Neural cell (in vitro differentiated cells): ENCODE results near the gene PROX1. TPM values are rescaled to one million over a fixed set of nuclear protein-coding genes. Genes with fewer than 3 reads are reported as not detected.

Source experiments
- H2AFZ ChIP-seq: fragments of 200-600, 300-800 bp; sonication (generic), shearing (Covaris generic); 2 replicates; pipeline ENCODE4 v1.6.0; 2014; ENCODE audit warnings: low read depth, mild to moderate bottlenecking, antibody characterized with exemption, low read length, moderate library complexity
- H3F3A ChIP-seq: fragments of 200-600 bp; shearing (Covaris generic); 2 replicates; pipeline ENCODE4 v1.6.1; 2016; ENCODE audit warnings: mild to moderate bottlenecking, moderate library complexity, mixed read lengths, antibody characterized with exemption, low read length; ENCODE audit not compliant: insufficient read depth, poor library complexity, severe bottlenecking
- H3K27ac ChIP-seq: fragments of 200-600, 300-800 bp; sonication (generic), shearing (Covaris generic); 2 replicates; pipeline ENCODE4 v1.5.1; 2014; ENCODE audit warnings: mild to moderate bottlenecking, low read length, moderate library complexity
- H3K27me3 ChIP-seq: fragments of 300-800, 200-600 bp; sonication (generic), shearing (Covaris generic); 2 replicates; pipeline ENCODE4 v1.6.0; 2014; ENCODE audit warnings: mild to moderate bottlenecking, low read depth, low read length, moderate library complexity; ENCODE audit not compliant: insufficient read depth
- H3K36me3 ChIP-seq: fragments of 300-800, 200-600 bp; sonication (generic), shearing (Covaris generic); 2 replicates; pipeline ENCODE4 v1.5.1; 2014; ENCODE audit warnings: mild to moderate bottlenecking, antibody characterized with exemption, low read length, moderate library complexity; ENCODE audit not compliant: insufficient read depth
- H3K4me2 ChIP-seq: fragments of 300-800, 200-600 bp; sonication (generic), shearing (Covaris generic); 2 replicates; pipeline ENCODE4 v1.6.0; 2014; ENCODE audit warnings: mild to moderate bottlenecking, low read length
- H3K4me3 ChIP-seq: fragments of 300-800, 200-600 bp; sonication (generic), shearing (Covaris generic); 2 replicates; pipeline ENCODE4 v1.5.1; 2014; ENCODE audit warnings: mild to moderate bottlenecking, low read length, moderate library complexity
- H3K79me2 ChIP-seq: fragments of 200-600 bp; shearing (Covaris generic); replicated peaks from 2 replicates; pipeline ENCODE4 v1.6.0; 2014; ENCODE audit warnings: mild to moderate bottlenecking, low read length, moderate library complexity; ENCODE audit not compliant: insufficient read depth
- H3K9ac ChIP-seq: fragments of 300-800, 200-600 bp; sonication (generic), shearing (Covaris generic); 2 replicates; pipeline ENCODE4 v1.6.1; 2016; ENCODE audit warnings: mild to moderate bottlenecking, low read length, mixed read lengths
- H3K9me2 ChIP-seq: fragments of 200-600 bp; shearing (Covaris generic); 2 replicates; pipeline ENCODE4 v1.6.1; 2016; ENCODE audit warnings: mild to moderate bottlenecking, low read length, mixed read lengths; ENCODE audit not compliant: insufficient read depth
- H3K9me3 ChIP-seq: fragments of 200-600, 300-800 bp; sonication (generic), shearing (Covaris generic); 2 replicates; pipeline ENCODE4 v1.6.1; 2016; ENCODE audit warnings: mild to moderate bottlenecking, mixed run types, low read length, moderate library complexity, mixed read lengths
- H4K20me1 ChIP-seq: fragments of 200-600 bp; shearing (Covaris generic); 2 replicates; pipeline ENCODE4 v1.6.1; 2016; ENCODE audit warnings: mild to moderate bottlenecking, mixed run types; ENCODE audit not compliant: insufficient read depth
- EP300 ChIP-seq: fragments of 450-650 bp; conservative IDR thresholded peaks from 2 replicates; pipeline ENCODE4 v1.6.1; 2014; ENCODE audit warnings: antibody characterized with exemption, mild to moderate bottlenecking, moderate library complexity; ENCODE audit not compliant: poor library complexity, severe bottlenecking
- EZH2 ChIP-seq: fragments of 200-600, 300-800 bp; shearing (Covaris generic), sonication (generic); IDR thresholded peaks from 2 replicates; pipeline ENCODE4 v1.6.1; 2014; ENCODE audit warnings: antibody characterized with exemption, low read length, borderline replicate concordance, mild to moderate bottlenecking; ENCODE audit not compliant: insufficient read depth, poor library complexity, severe bottlenecking
- MXI1 ChIP-seq: fragments of 450-650 bp; conservative IDR thresholded peaks from 2 replicates; pipeline ENCODE4 v1.6.1; 2014; ENCODE audit warnings: antibody characterized with exemption, mild to moderate bottlenecking; ENCODE audit not compliant: poor library complexity, severe bottlenecking
- POLR2AphosphoS5 ChIP-seq: IDR thresholded peaks from 2 replicates; pipeline ENCODE4 v1.6.1; 2012
- RAD21 ChIP-seq: fragments of 450-650 bp; conservative IDR thresholded peaks from 2 replicates; pipeline ENCODE4 v1.6.1; 2014; ENCODE audit warnings: antibody characterized with exemption, mild to moderate bottlenecking, moderate library complexity
- SMC3 ChIP-seq: fragments of 450-650 bp; conservative IDR thresholded peaks from 2 replicates; pipeline ENCODE4 v1.6.1; 2014; ENCODE audit warnings: antibody characterized with exemption, mild to moderate bottlenecking, moderate library complexity; ENCODE audit not compliant: poor library complexity
- TAF1 ChIP-seq: IDR thresholded peaks from 2 replicates; pipeline ENCODE4 v1.6.1; 2012; ENCODE audit warnings: low read depth
- polyA plus RNA-seq: library from polyadenylated mRNA; depleted of rRNA; stranded (reverse); fragments of >200 nt; gene quantifications from 2 replicates; pipeline ENCODE4 v1.2.3, GENCODE V29; 2014
- TF ChIP-seq, protein P1 (sequence below): IDR thresholded peaks from 2 replicates; pipeline ENCODE4 v1.6.1; 2012; ENCODE audit warnings: borderline replicate concordance
- TF ChIP-seq, protein P2 (sequence below): fragments of 450-650 bp; IDR thresholded peaks from 2 replicates; pipeline ENCODE4 v1.5.1; 2014; ENCODE audit warnings: antibody characterized with exemption, mild to moderate bottlenecking, moderate library complexity; ENCODE audit not compliant: poor library complexity, severe bottlenecking

PROX1 gene
- polyA plus RNA-seq, 1 donor from 2014 or later: 1.0 TPM

DNA sequence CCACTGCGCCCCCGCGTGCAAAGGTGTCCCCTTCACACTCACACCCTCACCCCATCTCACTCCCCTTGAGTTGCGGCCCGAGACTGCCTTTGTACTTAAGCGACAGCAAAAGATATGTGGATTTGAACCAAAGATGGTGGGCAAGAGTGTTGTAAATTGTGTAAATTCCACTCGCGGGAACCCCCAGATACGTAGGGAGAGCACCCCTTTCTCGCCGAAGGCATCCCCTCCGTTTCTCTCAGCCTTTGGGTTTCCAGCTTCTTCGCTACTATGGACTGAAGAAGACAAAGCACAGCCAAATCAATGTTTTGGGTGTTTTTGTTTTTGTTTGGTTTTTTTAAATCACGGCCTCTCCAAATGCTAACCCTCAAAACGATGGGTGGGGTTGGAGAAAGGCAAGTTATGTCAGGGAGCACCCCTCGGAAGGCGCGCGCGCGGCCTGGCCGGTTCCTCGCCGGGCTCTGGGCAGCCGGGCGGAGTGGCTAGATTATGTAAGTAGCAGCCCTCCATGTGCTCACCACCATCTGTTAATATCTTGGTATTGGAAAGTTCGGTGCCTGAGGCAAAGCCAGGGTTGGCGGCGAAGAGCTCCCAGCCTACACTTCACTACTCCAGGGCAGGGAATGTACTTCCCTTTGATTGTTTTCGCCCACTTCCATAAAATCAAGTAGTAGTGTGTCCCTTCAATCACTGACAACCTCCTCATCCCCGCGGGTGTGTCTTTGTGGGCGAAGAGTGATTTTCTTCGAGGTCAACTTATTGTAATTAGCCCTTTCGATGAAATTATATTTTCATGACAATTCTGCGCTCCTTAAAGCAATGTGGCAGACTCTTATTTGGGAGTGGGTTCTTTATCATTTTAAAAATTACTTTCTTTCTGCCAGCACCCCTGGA, 4.0 kb upstream of the PROX1 start:
- H3F3A ChIP-seq: peaks cover 7% of the 10 kb centered on the region
- TF ChIP-seq POLR2AphosphoS5 (peak; percentile 23), EZH2 (peak; percentile 8), SMC3 (no peak), RAD21 (no peak), EP300 (no peak), TAF1 (no peak), MXI1 (no peak)
- TF ChIP-seq, protein P1, sequence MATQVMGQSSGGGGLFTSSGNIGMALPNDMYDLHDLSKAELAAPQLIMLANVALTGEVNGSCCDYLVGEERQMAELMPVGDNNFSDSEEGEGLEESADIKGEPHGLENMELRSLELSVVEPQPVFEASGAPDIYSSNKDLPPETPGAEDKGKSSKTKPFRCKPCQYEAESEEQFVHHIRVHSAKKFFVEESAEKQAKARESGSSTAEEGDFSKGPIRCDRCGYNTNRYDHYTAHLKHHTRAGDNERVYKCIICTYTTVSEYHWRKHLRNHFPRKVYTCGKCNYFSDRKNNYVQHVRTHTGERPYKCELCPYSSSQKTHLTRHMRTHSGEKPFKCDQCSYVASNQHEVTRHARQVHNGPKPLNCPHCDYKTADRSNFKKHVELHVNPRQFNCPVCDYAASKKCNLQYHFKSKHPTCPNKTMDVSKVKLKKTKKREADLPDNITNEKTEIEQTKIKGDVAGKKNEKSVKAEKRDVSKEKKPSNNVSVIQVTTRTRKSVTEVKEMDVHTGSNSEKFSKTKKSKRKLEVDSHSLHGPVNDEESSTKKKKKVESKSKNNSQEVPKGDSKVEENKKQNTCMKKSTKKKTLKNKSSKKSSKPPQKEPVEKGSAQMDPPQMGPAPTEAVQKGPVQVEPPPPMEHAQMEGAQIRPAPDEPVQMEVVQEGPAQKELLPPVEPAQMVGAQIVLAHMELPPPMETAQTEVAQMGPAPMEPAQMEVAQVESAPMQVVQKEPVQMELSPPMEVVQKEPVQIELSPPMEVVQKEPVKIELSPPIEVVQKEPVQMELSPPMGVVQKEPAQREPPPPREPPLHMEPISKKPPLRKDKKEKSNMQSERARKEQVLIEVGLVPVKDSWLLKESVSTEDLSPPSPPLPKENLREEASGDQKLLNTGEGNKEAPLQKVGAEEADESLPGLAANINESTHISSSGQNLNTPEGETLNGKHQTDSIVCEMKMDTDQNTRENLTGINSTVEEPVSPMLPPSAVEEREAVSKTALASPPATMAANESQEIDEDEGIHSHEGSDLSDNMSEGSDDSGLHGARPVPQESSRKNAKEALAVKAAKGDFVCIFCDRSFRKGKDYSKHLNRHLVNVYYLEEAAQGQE: no peak
- TF ChIP-seq, protein P2, sequence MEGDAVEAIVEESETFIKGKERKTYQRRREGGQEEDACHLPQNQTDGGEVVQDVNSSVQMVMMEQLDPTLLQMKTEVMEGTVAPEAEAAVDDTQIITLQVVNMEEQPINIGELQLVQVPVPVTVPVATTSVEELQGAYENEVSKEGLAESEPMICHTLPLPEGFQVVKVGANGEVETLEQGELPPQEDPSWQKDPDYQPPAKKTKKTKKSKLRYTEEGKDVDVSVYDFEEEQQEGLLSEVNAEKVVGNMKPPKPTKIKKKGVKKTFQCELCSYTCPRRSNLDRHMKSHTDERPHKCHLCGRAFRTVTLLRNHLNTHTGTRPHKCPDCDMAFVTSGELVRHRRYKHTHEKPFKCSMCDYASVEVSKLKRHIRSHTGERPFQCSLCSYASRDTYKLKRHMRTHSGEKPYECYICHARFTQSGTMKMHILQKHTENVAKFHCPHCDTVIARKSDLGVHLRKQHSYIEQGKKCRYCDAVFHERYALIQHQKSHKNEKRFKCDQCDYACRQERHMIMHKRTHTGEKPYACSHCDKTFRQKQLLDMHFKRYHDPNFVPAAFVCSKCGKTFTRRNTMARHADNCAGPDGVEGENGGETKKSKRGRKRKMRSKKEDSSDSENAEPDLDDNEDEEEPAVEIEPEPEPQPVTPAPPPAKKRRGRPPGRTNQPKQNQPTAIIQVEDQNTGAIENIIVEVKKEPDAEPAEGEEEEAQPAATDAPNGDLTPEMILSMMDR: no peak
- peak overlapping the region; percentile 45 for H3K4me2 ChIP-seq
- H3K4me3 ChIP-seq: peak overlapping the region; percentile 69
- H3K9me2 ChIP-seq: no peaks in the 10 kb centered on the region
- no peak overlapping the region for H2AFZ ChIP-seq
- H3K36me3 ChIP-seq: no peaks in the 10 kb centered on the region
- H3K79me2 ChIP-seq: no peaks in the 10 kb centered on the region
- no peak overlapping the region for H3K9ac ChIP-seq
- peaks cover 86% of the 10 kb centered on the region for H3K27me3 ChIP-seq
- H3K27ac ChIP-seq: no peak overlapping the region
- H3K9me3 ChIP-seq: no peaks in the 10 kb centered on the region
- H4K20me1 ChIP-seq: no peaks in the 10 kb centered on the region

DNA sequence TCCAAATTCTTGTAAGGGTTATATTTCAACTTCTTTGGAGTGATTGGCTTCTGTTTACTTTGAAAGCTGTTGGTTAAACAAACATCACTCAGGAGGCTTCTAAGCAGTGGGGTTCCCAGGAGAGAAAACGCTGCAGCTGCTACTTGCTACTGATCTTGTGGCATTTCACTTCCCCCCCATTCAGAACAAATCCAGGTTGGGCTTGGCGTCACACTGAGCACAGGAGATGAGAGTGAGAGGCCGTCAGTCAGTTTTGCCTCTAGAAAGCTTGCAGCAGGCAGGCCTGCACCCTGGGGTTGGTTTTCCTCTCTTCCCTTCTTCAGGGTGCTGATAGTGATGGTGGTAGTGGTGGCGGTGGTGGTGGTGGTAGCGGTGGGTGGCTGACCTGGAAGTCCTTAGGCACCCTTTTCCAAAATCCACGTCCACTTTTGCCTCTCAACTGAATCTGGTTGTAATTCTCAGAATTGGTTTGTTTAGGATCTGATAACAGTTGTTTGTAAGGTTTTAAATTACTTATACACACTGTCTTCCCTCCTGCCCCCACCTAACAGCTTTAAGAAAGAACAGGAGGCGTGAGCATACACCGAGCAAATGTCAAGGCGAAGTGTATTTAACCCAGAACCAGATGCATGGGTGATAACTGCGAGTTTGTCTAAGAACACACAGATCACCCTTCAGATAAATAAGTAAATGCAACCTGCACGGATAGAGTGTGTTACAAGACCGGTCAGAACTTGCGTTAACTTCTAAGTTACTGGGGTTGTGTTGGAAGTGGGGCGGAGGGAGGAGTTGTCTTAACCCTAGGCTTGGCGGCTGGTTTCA, 3.2 kb upstream of the PROX1 start:
- H3K4me3 ChIP-seq: peak overlapping the region; percentile 57
- H3K36me3 ChIP-seq: no peaks in the 10 kb centered on the region
- peaks cover 7% of the 10 kb centered on the region for H3F3A ChIP-seq
- peaks cover 86% of the 10 kb centered on the region for H3K27me3 ChIP-seq
- no peak overlapping the region for H3K4me2 ChIP-seq
- no peak overlapping the region for H2AFZ ChIP-seq
- no peaks in the 10 kb centered on the region for H3K9me2 ChIP-seq
- no peak overlapping the region for H3K27ac ChIP-seq
- no peaks in the 10 kb centered on the region for H4K20me1 ChIP-seq
- no peak for TF ChIP-seq MXI1
- TF ChIP-seq TAF1: no peak
- TF ChIP-seq EP300: no peak
- TF ChIP-seq EZH2: no peak
- TF ChIP-seq POLR2AphosphoS5: peak; percentile 17
- H3K79me2 ChIP-seq: no peaks in the 10 kb centered on the region
- no peak overlapping the region for H3K9ac ChIP-seq
- no peaks in the 10 kb centered on the region for H3K9me3 ChIP-seq
